Activated T-cell treated with anti-CD3 and anti-CD28 coated beads for 1 hour (primary cell): ENCODE measurements around the gene FANCD2.
A peak's percentile ranks its signal among the peaks of the same experiment; 100 is the strongest.
"Not testable (repeated sequence)": the region's sequence is repeated elsewhere in the genome, so short reads cannot be mapped to it uniquely, and the experiment has no call there.

Experiments
- DNase-seq: peaks from one replicate; pipeline ENCODE4 v3.0.0-alpha.2; 2020; ENCODE audit warnings: low read depth

The FANCD2 gene

DNA sequence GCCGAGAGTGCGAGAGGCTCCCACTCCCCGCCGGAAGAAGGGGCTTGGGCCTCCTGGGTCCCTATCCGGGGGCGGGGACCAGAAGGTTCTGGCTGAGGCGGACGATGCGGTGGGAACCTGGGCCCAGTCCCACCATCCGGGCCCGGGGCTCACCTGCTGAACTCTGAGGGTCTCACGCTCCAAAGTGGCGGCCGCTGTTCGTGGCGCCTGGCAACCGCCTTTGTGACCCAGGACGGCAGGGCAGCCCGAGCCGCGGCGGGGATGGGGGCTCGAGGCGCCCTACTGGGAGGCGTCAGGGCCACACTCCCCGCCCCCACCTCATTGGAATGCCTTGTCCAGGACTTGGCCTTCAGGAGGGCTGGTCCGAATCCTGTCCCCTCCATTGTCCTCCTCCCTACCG lies 81.9 kb downstream of the FANCD2 start, which contains the start of gene FANCD2OS:
FANCD2OS (minus strand) TSS at position 165 of the 400 bp plus-strand sequence. CDS start 3,481 bp downstream, outside the sequence.
- no peak for DNase-seq

- peak; percentile 87 for DNase-seq
These were observed 89.3 kb downstream of the FANCD2 start, which contains the start of gene BRK1 for GRCh38 chr3:10115326-10116137. Gene BRK1 (plus strand): TSS chr3:10115675. CDS start chr3:10115702, 27 bp downstream.

- DNase-seq, result no peak
These were observed 89.9 kb downstream of the FANCD2 start for GRCh38 chr3:10116138-10116460.

DNA sequence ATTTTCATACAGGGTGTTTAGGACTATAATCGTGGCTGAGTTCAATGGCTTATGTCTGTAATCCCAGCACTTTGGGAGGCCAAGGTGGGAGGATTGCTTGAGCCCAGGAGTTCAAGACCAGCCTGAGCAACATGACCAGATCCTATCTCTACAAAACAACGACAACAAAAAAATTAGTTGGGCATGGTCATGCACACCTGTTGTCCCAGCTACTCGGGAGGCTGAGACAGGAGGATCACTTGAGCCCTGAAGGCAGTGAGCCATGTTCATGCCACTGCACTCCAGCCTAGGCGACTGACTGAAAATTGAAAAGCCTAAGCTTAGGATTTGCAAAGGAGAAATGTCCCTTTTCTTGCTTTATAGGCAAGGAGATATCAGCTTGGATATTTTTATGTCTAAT lies 90.7 kb downstream of the FANCD2 start:
- no peak for DNase-seq

- DNase-seq, result no peak
These were observed 93.1 kb downstream of the FANCD2 start for GRCh38 chr3:10119376-10119775.

GRCh38 chr3:10121064-10121463 lies 94.8 kb downstream of the FANCD2 start:
- DNase-seq, result no peak

GRCh38 chr3:10122724-10123123 lies 96.5 kb downstream of the FANCD2 start:
- DNase-seq, result no peak

GRCh38 chr3:10135872-10136271 lies 109.6 kb downstream of the FANCD2 start:
- DNase-seq, result not testable (repeated sequence)

DNA sequence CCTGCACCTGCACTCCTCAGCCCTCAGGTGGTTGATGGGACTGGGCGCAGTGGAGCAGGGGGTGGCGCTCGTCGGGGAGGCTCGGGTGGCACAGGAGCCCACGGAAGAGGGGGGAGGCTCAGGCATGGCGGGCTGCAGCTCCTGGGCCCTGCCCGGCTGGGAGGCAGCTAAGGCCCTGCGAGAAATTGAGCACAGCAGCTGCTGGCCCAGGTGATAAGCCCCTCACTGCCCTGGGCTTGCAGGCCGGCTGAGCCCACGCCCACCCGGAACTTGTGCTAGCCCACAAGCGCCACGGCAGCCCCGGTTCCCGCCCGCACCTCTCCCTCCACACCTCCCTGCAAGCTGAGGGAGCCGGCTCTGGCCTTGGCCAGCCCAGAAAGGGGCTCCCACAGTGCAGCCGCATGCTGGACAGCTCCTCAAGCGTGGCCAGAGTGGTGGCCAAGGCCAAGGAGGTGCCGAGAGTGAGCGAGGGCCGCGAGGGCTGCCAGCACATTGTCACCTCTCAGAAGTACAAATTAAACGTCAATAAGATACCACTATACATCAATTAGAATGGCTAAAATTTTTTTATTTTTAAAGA lies 110.3 kb downstream of the FANCD2 start:
- no peak for DNase-seq

DNA sequence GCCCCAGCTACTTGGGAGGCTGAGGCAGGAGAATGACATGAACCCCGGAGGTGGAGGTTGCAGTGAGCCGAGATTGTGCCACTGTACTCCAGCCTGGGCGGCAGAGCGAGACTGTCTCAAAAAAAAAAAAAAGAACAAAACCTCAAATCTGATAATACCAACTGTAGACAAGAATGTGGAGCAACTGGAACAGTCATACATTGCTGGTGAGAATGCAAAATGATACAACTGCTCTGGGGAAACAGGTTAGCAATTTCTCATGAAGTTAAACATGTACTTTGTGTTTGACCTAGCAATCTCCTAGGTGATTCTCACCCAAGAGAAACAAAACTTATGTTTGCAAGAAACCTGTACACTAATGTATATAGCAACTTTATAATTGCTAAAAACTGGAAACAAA lies 110.9 kb downstream of the FANCD2 start:
- no peak for DNase-seq

- no peak for DNase-seq
These were observed 114.8 kb downstream of the FANCD2 start for GRCh38 chr3:10140996-10141546.

DNA sequence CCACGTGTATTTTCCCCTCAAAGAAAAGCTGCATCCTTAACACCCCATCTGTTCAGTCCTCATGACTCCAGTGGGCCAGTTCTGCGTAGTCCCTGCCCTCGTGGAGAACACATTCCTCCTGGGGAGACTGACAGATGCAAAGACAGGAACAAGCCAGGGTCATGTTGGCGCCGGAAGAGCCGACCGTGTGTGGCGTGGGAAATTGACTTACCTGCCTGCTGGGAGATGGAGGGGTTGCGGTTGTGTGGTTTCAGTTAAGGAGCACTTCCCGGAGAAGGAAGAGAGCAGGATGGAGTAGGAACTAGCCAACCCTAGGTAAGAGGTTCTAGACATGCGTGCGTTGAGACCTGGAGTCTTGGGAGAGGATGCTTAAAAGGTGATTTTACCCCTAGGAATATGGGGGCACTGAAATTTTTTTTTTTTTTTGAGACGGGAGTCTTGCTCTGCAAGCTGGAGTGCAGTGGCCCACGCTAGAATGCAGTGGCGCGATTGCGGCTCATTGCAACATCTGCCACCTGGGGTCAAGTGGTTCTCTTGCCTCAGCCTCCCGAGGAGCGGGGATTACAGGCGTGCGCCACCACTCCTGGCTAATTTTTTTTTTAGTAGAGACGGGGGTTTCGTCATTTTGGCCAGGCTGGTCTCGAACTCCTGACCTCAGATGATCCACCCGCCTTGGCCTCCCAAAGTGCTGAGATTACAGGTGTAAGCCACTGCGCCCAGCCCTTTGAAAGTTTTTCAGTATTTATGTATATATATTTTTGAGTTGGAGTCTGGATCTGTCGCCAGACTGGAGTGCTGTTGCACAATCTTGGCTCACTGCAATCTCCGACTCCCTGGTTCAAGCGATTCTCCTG lies 116.7 kb downstream of the FANCD2 start:
- no peak for DNase-seq

DNA sequence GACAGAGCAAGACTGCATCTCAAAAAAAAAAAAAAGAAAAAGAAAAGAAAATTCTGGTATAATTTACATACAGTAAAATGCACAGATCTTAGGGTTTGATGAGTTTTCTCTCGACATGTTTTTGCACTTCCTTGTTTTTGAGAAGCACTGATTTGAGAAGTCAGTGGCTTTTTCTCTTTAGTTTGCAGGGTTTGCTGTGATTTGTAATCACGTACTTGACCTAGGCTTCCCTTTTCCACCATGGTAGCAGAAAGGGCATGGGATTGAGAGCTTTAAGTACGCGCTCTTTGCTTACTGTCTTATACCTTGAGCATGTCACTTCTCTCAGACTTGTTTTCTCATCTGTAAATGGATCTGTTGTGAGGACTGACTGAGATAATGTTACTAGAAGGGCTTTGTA lies 119.4 kb downstream of the FANCD2 start:
- no peak for DNase-seq

DNA sequence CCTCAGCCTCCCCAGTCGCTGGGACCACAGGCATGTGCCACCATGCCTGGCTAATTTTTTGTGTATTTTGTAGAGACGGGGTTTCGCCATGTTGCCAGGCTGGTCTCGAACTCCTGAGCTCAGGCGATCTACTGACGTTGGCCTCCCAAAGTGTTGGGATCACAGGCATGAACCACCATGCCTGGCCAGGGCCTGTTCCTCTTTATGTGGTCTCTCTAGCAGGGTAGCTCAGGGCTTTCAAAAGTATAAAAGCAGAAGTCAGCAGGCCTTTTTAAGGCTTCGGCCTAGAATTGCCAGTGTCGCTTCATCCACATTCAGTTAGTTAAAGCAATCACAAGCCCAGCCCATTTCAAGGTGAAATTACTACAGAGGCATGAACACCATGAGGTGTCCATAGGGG lies 123.0 kb downstream of the FANCD2 start:
- DNase-seq, result no peak

DNA sequence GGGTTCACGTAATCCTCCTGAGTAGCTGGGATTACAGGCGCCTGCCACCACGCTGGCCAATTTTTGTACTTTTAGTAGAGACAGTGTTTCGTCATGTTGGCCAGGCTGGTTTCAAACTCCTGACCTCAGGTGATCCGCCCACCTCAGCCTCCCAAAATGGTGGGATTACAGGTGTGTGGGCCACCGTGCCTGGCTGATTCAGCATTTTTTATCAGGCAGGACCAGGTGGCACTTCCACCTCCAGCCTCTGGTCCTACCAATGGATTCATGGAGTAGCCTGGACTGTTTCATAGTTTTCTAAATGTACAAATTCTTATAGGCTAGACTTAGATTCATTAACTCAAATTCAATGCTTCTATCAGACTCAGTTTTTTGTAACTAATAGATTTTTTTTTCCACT lies 124.8 kb downstream of the FANCD2 start:
- no peak for DNase-seq
